Peyer's patch (tissue), 4 donors: ENCODE measurements around the gene TNIK.

Experiments used
- POLR2A ChIP-seq, 2 donors: fragments of 450-650 bp; IDR thresholded peaks; one replicate each; pipeline ENCODE4 v1.5.1; 2017; ENCODE audit warnings: antibody characterized with exemption in 2 of 2, mild to moderate bottlenecking in 2 of 2, moderate library complexity in 2 of 2
- TF ChIP-seq, protein P1 (sequence below), 6 experiments: fragments of 450-650 bp in 4 of 6; fragments of 200-600 bp in 2 of 6; sonication (generic) in 1 of 6; IDR thresholded peaks; one replicate each; pipeline ENCODE4 v1.5.1; 2017 to 2019; ENCODE audit warnings: antibody characterized with exemption in 6 of 6, mild to moderate bottlenecking in 3 of 6, moderate library complexity in 1 of 6

GRCh38 chr3:171159822-171160157 is 300.4 kb downstream of the TNIK start:
- no peak for TF ChIP-seq POLR2A (IDR thresholded peaks at IDR 0.05)
- TF ChIP-seq, protein P1, sequence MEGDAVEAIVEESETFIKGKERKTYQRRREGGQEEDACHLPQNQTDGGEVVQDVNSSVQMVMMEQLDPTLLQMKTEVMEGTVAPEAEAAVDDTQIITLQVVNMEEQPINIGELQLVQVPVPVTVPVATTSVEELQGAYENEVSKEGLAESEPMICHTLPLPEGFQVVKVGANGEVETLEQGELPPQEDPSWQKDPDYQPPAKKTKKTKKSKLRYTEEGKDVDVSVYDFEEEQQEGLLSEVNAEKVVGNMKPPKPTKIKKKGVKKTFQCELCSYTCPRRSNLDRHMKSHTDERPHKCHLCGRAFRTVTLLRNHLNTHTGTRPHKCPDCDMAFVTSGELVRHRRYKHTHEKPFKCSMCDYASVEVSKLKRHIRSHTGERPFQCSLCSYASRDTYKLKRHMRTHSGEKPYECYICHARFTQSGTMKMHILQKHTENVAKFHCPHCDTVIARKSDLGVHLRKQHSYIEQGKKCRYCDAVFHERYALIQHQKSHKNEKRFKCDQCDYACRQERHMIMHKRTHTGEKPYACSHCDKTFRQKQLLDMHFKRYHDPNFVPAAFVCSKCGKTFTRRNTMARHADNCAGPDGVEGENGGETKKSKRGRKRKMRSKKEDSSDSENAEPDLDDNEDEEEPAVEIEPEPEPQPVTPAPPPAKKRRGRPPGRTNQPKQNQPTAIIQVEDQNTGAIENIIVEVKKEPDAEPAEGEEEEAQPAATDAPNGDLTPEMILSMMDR (IDR thresholded peaks at IDR 0.05) = no peak
